Measurements from ENCODE around the gene SSU72.

Gene SSU72

DNA sequence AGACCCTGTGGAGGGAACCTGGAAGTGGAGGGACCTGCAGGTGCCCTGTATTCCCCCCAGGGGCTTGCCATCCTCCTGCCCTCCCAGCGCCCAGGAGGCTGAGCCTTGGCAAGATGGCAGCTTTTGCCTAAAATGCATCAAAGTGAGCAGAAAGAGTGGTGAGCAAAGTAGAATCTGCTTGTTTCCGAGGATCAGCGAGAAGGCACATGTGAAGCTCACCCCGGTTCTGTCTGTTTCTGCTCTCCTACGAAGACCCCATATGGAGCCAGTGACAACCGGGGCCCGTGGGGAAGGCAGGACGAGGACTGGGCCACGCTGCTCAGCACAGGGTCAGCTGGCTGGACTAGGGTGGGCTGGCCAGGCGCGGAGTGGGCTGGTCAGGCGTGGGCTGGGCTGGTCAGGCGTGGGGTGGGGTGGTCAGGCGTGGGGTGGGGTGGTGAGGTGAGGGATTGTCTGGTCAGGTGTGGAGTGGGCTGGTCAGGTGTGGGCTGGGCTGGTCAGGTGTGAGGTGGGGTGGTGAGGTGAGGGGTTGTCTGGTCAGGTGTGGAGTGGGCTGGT lies 30.4 kb upstream of the SSU72 start:
- TF ChIP-seq GABPA (IDR thresholded peaks at IDR 0.05; ENCODE audit: low read depth), result no peak
- Histone ChIP-seq H3K4me3 (replicated peaks; ENCODE audit: insufficient read depth, low read length) (no peak overlapping the region), H3K27ac (replicated peaks) (no peak overlapping the region), H3K27me3 (ENCODE audit: insufficient read depth, poor library complexity, severe bottlenecking) (no peaks in the 10 kb centered on the region)
- DNase-seq (ENCODE audit: low read depth in 1 of 2, low spot score in 1 of 2), result no peak

DNA sequence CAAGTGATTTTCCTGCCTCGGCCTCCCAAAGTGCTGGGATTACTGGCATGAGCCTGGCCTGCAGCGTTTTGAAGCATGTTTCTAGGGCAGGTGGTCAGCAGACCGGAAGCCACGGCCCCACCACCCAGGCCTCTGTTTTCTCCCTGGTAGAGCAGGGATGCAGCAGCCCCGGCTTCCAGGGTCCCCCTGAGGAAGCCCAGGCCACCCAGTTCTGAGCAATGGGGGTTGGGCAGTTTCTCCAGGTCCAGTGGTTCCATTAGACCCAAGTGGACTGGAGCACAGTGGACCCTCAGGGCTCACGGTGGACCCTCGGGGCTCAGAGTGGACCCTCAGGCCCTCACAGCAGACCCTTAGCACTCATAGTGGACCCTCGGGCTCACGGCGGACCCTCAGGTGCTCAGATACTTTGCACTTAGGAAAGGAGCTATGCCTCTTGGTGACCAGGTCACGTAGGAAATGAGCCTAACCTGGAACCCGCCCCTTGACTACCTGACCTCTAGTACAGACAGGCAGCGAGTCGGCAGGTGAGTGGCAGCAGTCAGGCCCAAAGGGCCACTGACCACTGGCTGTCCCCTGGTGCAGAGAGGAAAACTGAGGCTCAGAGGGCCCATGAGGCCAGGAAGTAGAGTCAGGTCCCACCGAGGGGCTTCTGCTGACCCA lies 29.8 kb upstream of the SSU72 start:
- no peaks in the 10 kb centered on the region for H3K27me3 ChIP-seq (ENCODE audit: insufficient read depth, poor library complexity, severe bottlenecking)
- H3K27ac ChIP-seq (replicated peaks), result no peak overlapping the region
- TF ChIP-seq SPI1 (IDR thresholded peaks at IDR 0.05; ENCODE audit: borderline replicate concordance, low read depth), result no peak
- TF ChIP-seq GABPA (IDR thresholded peaks at IDR 0.05; ENCODE audit: low read depth), result no peak
- TF ChIP-seq POLR2AphosphoS5 (IDR thresholded peaks at IDR 0.05; ENCODE audit: low read depth), result no peak
- TF ChIP-seq, protein P1, sequence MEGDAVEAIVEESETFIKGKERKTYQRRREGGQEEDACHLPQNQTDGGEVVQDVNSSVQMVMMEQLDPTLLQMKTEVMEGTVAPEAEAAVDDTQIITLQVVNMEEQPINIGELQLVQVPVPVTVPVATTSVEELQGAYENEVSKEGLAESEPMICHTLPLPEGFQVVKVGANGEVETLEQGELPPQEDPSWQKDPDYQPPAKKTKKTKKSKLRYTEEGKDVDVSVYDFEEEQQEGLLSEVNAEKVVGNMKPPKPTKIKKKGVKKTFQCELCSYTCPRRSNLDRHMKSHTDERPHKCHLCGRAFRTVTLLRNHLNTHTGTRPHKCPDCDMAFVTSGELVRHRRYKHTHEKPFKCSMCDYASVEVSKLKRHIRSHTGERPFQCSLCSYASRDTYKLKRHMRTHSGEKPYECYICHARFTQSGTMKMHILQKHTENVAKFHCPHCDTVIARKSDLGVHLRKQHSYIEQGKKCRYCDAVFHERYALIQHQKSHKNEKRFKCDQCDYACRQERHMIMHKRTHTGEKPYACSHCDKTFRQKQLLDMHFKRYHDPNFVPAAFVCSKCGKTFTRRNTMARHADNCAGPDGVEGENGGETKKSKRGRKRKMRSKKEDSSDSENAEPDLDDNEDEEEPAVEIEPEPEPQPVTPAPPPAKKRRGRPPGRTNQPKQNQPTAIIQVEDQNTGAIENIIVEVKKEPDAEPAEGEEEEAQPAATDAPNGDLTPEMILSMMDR (IDR thresholded peaks at IDR 0.05; ENCODE audit: insufficient read depth, low read length), result no peak
- TF ChIP-seq, protein P2, sequence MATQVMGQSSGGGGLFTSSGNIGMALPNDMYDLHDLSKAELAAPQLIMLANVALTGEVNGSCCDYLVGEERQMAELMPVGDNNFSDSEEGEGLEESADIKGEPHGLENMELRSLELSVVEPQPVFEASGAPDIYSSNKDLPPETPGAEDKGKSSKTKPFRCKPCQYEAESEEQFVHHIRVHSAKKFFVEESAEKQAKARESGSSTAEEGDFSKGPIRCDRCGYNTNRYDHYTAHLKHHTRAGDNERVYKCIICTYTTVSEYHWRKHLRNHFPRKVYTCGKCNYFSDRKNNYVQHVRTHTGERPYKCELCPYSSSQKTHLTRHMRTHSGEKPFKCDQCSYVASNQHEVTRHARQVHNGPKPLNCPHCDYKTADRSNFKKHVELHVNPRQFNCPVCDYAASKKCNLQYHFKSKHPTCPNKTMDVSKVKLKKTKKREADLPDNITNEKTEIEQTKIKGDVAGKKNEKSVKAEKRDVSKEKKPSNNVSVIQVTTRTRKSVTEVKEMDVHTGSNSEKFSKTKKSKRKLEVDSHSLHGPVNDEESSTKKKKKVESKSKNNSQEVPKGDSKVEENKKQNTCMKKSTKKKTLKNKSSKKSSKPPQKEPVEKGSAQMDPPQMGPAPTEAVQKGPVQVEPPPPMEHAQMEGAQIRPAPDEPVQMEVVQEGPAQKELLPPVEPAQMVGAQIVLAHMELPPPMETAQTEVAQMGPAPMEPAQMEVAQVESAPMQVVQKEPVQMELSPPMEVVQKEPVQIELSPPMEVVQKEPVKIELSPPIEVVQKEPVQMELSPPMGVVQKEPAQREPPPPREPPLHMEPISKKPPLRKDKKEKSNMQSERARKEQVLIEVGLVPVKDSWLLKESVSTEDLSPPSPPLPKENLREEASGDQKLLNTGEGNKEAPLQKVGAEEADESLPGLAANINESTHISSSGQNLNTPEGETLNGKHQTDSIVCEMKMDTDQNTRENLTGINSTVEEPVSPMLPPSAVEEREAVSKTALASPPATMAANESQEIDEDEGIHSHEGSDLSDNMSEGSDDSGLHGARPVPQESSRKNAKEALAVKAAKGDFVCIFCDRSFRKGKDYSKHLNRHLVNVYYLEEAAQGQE (IDR thresholded peaks at IDR 0.05; ENCODE audit: insufficient replicate concordance, low read depth), result no peak
- no peak for DNase-seq (ENCODE audit: low read depth in 1 of 2, low spot score in 1 of 2)
- H3K4me3 ChIP-seq (replicated peaks; ENCODE audit: insufficient read depth, low read length), result no peak overlapping the region

DNA sequence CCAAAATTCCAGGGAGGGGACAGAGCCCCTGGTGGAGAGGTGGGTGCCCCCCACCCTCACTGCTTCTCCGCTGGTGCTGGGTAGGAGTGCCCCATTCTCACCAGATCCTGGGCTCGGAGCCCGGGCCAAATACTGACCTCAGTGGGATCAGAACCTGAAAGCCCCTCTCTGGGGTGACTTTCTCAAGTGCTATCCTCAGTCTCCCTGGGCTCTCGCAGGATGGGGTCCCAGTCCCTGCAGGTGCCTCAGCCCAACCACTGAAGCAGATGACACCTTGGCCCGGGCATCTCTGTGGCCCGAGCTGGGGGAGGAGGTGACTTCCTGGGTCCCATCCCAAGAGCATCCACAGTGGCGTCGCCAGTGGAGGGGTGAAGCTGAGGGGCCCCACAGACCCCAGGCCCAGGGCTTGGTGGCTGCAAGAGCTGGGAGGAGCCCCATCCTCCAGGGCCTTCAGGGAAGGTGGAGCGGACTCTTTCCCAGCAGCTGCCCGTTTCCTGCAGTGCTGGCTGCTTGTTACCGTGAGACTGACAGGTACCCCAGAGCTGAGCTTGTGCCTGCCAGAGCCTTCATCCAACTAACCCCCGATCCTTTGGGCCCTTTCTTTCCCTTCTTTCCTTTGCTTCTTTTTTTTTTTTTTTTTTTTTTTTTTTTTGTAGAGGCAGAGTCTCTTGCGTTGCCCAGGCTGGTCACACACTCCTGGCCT lies 29.2 kb upstream of the SSU72 start:
- TF ChIP-seq SPI1 (IDR thresholded peaks at IDR 0.05; ENCODE audit: borderline replicate concordance, low read depth) (no peak), POLR2AphosphoS5 (IDR thresholded peaks at IDR 0.05; ENCODE audit: low read depth) (no peak), GABPA (IDR thresholded peaks at IDR 0.05; ENCODE audit: low read depth) (no peak)
- TF ChIP-seq, protein P2 (IDR thresholded peaks at IDR 0.05; ENCODE audit: insufficient replicate concordance, low read depth), result no peak
- TF ChIP-seq, protein P1 (IDR thresholded peaks at IDR 0.05; ENCODE audit: insufficient read depth, low read length), result no peak
- DNase-seq (ENCODE audit: low read depth in 1 of 2, low spot score in 1 of 2), result no peak
- no peak overlapping the region for H3K27ac ChIP-seq (replicated peaks)

DNA sequence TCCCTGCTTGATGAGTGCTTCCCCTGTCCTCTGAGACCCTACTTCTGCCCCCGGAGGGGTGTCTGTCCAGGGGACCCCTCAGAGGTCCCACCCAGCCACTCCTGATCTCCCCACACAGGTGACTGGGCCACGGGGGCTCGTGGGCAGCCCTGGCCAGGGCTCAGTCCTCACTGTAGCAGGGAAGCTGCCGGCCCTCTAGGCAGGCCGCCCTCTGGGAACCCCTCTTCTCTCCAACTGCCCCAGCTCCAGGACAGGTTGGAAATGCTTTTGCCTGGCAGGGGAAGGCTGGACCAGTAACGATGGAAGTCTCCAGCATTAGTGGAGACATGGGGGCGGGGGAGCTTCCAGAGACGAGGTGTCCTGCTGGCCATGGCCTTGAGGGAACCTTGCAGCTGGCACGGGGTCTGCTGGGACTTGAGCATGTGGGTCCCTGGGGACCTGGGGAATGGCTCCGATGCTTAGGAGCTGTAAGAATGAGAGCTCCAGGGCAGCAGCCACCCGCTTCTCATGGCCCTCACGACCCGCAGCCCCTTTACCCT lies 28.4 kb upstream of the SSU72 start:
- Histone ChIP-seq H3K27me3 (ENCODE audit: insufficient read depth, poor library complexity, severe bottlenecking) (no peaks in the 10 kb centered on the region), H3K27ac (replicated peaks) (no peak overlapping the region), H3K4me3 (replicated peaks; ENCODE audit: insufficient read depth, low read length) (no peak overlapping the region)
- TF ChIP-seq, protein P1 (IDR thresholded peaks at IDR 0.05; ENCODE audit: insufficient read depth, low read length), result no peak
- no peak for TF ChIP-seq SPI1 (IDR thresholded peaks at IDR 0.05; ENCODE audit: borderline replicate concordance, low read depth)
- TF ChIP-seq POLR2AphosphoS5 (IDR thresholded peaks at IDR 0.05; ENCODE audit: low read depth), result no peak
- no peak for TF ChIP-seq GABPA (IDR thresholded peaks at IDR 0.05; ENCODE audit: low read depth)
- no peak for DNase-seq (ENCODE audit: low read depth in 1 of 2, low spot score in 1 of 2)

More for the DNA sequence above, 29.2 kb upstream of the SSU72 start:
- no peak overlapping the region for H3K4me3 ChIP-seq (replicated peaks; ENCODE audit: insufficient read depth, low read length)
- H3K27me3 ChIP-seq (ENCODE audit: insufficient read depth, poor library complexity, severe bottlenecking), result no peaks in the 10 kb centered on the region
